HepG2 (cell line): ENCODE data around the gene DENND4C. TPM values are rescaled to one million over a fixed set of nuclear protein-coding genes. Genes with fewer than 3 reads are reported as not detected.

Experiments used
- ATF7-NPFF ChIP-seq: sonication (generic); formaldehyde crosslinking; IDR thresholded peaks from 2 replicates; pipeline ENCODE4 v1.8.1; 2023; ENCODE audit warnings: mild to moderate bottlenecking, low read depth, missing genetic modification reagents, moderate library complexity
- ELK4 ChIP-seq: sonication (generic); formaldehyde crosslinking; IDR thresholded peaks from 2 replicates; pipeline ENCODE4 v1.9.0; 2021; ENCODE audit warnings: missing genetic modification reagents, borderline replicate concordance
- ERF ChIP-seq: IDR thresholded peaks from 2 replicates; pipeline ENCODE4 v1.6.1; 2018; ENCODE audit warnings: missing biosample characterization, missing genetic modification reagents
- FOXK2 ChIP-seq: fragments of 450-650 bp; IDR thresholded peaks from 2 replicates; pipeline ENCODE4 v1.6.1; 2016
- GATAD2A ChIP-seq: IDR thresholded peaks from 2 replicates; pipeline ENCODE4 v1.6.1; 2016
- GFI1 ChIP-seq: sonication (generic); formaldehyde crosslinking; IDR thresholded peaks from 2 replicates; pipeline ENCODE4 v1.5.0; 2020; ENCODE audit warnings: missing genetic modification reagents, mild to moderate bottlenecking, borderline replicate concordance
- IKZF4 ChIP-seq: sonication (generic); formaldehyde crosslinking; IDR thresholded peaks from 2 replicates; pipeline ENCODE4 v1.5.1; 2020; ENCODE audit warnings: borderline replicate concordance, mild to moderate bottlenecking, low read depth, missing genetic modification reagents; ENCODE audit errors: not compliant biosample characterization
- NFE2L2 ChIP-seq: fragments of 150-350 bp; IDR thresholded peaks from 2 replicates; pipeline ENCODE4 v1.6.1; 2014; ENCODE audit warnings: low read length
- NRL ChIP-seq: sonication (generic); formaldehyde crosslinking; IDR thresholded peaks from 2 replicates; pipeline ENCODE4 v1.5.0; 2020; ENCODE audit warnings: missing genetic modification reagents, mild to moderate bottlenecking, moderate library complexity, borderline replicate concordance
- RBAK ChIP-seq: sonication (generic); formaldehyde crosslinking; IDR thresholded peaks from 2 replicates; pipeline ENCODE4 v1.5.1; 2020; ENCODE audit warnings: mild to moderate bottlenecking, missing genetic modification reagents
- RFXAP ChIP-seq: sonication (generic); formaldehyde crosslinking; IDR thresholded peaks from 2 replicates; pipeline ENCODE4 v1.4.0; 2020; ENCODE audit warnings: missing genetic modification reagents, borderline replicate concordance
- SMYD3 ChIP-seq: sonication (generic); formaldehyde crosslinking; IDR thresholded peaks from 2 replicates; pipeline ENCODE4 v1.8.1; 2023; ENCODE audit warnings: mild to moderate bottlenecking, missing genetic modification reagents
- ZBTB21 ChIP-seq: sonication (generic); formaldehyde crosslinking; IDR thresholded peaks from 2 replicates; pipeline ENCODE4 v1.4.0; 2020; ENCODE audit warnings: missing genetic modification reagents
- ZFP36 ChIP-seq: fragments of 150-350 bp; IDR thresholded peaks from 2 replicates; pipeline ENCODE4 v1.6.1; 2018; ENCODE audit warnings: borderline replicate concordance, low read length, low read depth; ENCODE audit not compliant: partially characterized antibody
- ZFP36L1 ChIP-seq: sonication (generic); formaldehyde crosslinking; IDR thresholded peaks from 2 replicates; pipeline ENCODE4 v1.8.0; 2022; ENCODE audit warnings: mild to moderate bottlenecking, missing genetic modification reagents, moderate library complexity
- ZIK1 ChIP-seq: sonication (generic); formaldehyde crosslinking; IDR thresholded peaks from 2 replicates; pipeline ENCODE4 v1.5.0; 2020; ENCODE audit warnings: mild to moderate bottlenecking, low read depth, missing genetic modification reagents, borderline replicate concordance
- ZSCAN25 ChIP-seq: sonication (generic); formaldehyde crosslinking; IDR thresholded peaks from 2 replicates; pipeline ENCODE4 v1.8.0; 2022; ENCODE audit warnings: mild to moderate bottlenecking, missing genetic modification reagents
- polyA plus RNA-seq, 8 experiments: library from polyadenylated mRNA; depleted of rRNA in 3 of 8; stranded (reverse) in 7 of 8; unstranded in 1 of 8; fragments of >200 nt; fragmentation: Illumina TruSeq in 4 of 8; extraction: Trizol in 4 of 8; gene quantifications; 2 replicates each; pipeline versions ENCODE4 v1.2.1 to v1.2.3, GENCODE V29; 2011 to 2016; ENCODE audit warnings: low read depth in 4 of 8, missing spikeins in 1 of 8, mixed read lengths in 1 of 8; ENCODE audit not compliant: insufficient read depth in 1 of 8
- total RNA-seq, 5 experiments: library from RNA; depleted of rRNA; stranded (reverse); fragments of >200 nt; fragmentation: Illumina TruSeq; extraction: Trizol; gene quantifications; 2 replicates each; pipeline ENCODE4 v1.2.3, GENCODE V29; 2016; ENCODE audit warnings: low read depth in 1 of 5
- TF ChIP-seq, protein P1 (sequence below): sonication (generic); formaldehyde crosslinking; IDR thresholded peaks from 2 replicates; pipeline ENCODE4 v1.4.0; 2020; ENCODE audit warnings: missing genetic modification reagents, mild to moderate bottlenecking, borderline replicate concordance
- TF ChIP-seq, protein P2 (sequence below): sonication (generic); formaldehyde crosslinking; conservative IDR thresholded peaks from 2 replicates; pipeline ENCODE4 v1.4.0; 2020; ENCODE audit warnings: missing genetic modification reagents
- TF ChIP-seq, protein P3 (sequence below): sonication (generic); formaldehyde crosslinking; IDR thresholded peaks from 2 replicates; pipeline ENCODE4 v1.5.0; 2020; ENCODE audit warnings: missing genetic modification reagents, mild to moderate bottlenecking, borderline replicate concordance

The DENND4C gene
- total and polyA plus RNA-seq, 2 of the 13 experiments (the other 11 are each of a cell fraction or from before 2014, with no cell fraction given): 19.1 to 27.2 TPM

DNA sequence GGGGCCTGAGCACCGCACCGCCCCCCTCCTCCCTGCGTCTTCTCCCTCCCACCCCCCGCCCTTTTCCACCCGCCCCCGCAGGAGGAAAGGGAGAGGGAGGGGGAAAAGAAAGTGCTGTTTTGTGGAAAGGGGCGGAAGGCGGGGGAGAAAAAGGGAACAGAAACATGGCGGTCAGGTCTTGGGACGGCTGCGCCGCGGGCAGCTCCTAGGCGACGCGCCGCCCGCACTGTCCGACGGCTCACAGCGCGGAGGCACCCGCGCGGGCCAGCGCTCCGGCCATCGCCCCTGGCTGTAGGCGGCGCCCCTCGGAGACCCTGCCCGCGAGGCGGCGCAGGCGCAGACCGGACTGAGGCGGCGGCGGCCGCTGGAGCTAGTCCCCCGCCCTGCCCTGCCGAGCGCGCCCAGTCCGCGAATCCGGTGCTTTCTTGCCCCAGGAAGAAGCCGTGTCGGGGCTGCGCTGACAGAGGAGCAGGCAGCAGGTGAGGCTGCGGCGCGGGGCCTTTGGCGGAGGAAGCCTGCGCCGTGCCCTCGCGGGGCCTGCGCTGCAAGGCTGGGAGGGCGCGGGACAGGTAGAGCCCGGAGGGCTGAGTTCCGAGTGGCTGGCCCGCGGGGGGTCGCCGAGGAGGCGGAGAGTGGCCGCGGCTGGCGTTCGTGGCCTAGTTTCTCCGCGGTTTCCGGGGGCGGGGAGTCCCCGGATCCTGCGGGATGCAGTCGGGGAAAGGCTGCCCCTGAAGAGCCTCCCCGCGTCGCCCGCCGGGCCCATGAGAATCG is at the start of gene DENND4C (continued):
- TF ChIP-seq ZFP36L1 (CRISPR knock-in tag) (0 out of 2 replicates have a peak, but pooled peaks have one; percentile 75), NRL (peak; percentile 64; the same call in 1 of the 2 replicates), RBAK (CRISPR knock-in tag) (no peak), ELK4 (CRISPR knock-in tag) (no peak), ZSCAN25 (CRISPR knock-in tag) (peak; percentile 72), FOXK2 (no peak), ERF (CRISPR knock-in tag) (peak; percentile 72), NFE2L2 (no peak), GATAD2A (CRISPR knock-in tag) (peak; percentile 29; the same call in 1 of the 2 replicates), SMYD3 (CRISPR knock-in tag) (no peak), ZBTB21 (CRISPR knock-in tag) (no peak), ZFP36 (no peak), GFI1 (CRISPR knock-in tag) (0 out of 2 replicates have a peak, but pooled peaks have one; percentile 26), ZIK1 (CRISPR knock-in tag) (no peak; the same call in 1 of the 2 replicates), ATF7-NPFF (CRISPR knock-in tag) (peak; percentile 48), RFXAP (CRISPR knock-in tag) (no peak), IKZF4 (CRISPR knock-in tag) (peak; percentile 83)
- TF ChIP-seq, protein P1, sequence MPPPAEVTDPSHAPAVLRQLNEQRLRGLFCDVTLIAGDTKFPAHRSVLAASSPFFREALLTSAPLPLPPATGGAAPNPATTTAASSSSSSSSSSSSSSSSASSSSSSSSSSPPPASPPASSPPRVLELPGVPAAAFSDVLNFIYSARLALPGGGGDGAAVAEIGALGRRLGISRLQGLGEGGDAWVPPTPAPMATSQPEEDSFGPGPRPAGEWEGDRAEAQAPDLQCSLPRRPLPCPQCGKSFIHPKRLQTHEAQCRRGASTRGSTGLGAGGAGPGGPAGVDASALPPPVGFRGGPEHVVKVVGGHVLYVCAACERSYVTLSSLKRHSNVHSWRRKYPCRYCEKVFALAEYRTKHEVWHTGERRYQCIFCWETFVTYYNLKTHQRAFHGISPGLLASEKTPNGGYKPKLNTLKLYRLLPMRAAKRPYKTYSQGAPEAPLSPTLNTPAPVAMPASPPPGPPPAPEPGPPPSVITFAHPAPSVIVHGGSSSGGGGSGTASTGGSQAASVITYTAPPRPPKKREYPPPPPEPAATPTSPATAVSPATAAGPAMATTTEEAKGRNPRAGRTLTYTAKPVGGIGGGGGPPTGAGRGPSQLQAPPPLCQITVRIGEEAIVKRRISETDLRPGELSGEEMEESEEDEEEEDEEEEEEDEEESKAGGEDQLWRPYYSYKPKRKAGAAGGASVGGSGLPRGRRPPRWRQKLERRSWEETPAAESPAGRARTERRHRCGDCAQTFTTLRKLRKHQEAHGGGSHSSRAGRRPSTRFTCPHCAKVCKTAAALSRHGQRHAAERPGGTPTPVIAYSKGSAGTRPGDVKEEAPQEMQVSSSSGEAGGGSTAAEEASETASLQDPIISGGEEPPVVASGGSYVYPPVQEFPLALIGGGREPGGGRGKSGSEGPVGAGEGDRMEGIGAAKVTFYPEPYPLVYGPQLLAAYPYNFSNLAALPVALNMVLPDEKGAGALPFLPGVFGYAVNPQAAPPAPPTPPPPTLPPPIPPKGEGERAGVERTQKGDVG (CRISPR knock-in tag): 0 out of 2 replicates have a peak, but pooled peaks have one; percentile 27
- TF ChIP-seq, protein P2, sequence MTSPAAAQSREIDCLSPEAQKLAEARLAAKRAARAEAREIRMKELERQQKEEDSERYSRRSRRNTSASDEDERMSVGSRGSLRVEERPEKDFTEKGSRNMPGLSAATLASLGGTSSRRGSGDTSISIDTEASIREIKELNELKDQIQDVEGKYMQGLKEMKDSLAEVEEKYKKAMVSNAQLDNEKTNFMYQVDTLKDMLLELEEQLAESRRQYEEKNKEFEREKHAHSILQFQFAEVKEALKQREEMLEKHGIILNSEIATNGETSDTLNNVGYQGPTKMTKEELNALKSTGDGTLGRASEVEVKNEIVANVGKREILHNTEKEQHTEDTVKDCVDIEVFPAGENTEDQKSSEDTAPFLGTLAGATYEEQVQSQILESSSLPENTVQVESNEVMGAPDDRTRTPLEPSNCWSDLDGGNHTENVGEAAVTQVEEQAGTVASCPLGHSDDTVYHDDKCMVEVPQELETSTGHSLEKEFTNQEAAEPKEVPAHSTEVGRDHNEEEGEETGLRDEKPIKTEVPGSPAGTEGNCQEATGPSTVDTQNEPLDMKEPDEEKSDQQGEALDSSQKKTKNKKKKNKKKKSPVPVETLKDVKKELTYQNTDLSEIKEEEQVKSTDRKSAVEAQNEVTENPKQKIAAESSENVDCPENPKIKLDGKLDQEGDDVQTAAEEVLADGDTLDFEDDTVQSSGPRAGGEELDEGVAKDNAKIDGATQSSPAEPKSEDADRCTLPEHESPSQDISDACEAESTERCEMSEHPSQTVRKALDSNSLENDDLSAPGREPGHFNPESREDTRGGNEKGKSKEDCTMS (CRISPR knock-in tag): no peak
- TF ChIP-seq, protein P3, sequence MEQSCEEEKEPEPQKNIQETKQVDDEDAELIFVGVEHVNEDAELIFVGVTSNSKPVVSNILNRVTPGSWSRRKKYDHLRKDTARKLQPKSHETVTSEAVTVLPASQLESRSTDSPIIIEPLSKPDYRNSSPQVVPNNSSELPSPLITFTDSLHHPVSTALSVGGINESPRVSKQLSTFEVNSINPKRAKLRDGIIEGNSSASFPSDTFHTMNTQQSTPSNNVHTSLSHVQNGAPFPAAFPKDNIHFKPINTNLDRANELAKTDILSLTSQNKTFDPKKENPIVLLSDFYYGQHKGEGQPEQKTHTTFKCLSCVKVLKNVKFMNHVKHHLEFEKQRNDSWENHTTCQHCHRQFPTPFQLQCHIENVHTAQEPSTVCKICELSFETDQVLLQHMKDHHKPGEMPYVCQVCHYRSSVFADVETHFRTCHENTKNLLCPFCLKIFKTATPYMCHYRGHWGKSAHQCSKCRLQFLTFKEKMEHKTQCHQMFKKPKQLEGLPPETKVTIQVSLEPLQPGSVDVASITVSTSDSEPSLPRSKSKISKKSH (CRISPR knock-in tag): peak; percentile 83; the same call in 1 of the 2 replicates
